PC-9 (cell line): ENCODE results near the gene WRAP53. TPM values are rescaled to one million over a fixed set of nuclear protein-coding genes. Genes with fewer than 3 reads are reported as not detected.

Experiments
- BruUV-seq: library from RNA; stranded (reverse); fragments of 400-500 nt; replicated peaks from 2 replicates; lab custom pipeline; 2021; lab: Mats Ljungman, UMichigan
- CTCF ChIA-PET: fragments of 300-600 bp; sonication (Branson Sonifier 250); formaldehyde crosslinking; loops from one replicate; lab custom pipeline; 2022; ENCODE audit warnings: antibody characterized with exemption; lab: Charles Lee
- POLR2A ChIA-PET: fragments of 300-600 bp; sonication (Branson Sonifier 250); formaldehyde crosslinking; loops from one replicate; lab custom pipeline; 2022; ENCODE audit warnings: antibody characterized with exemption; ENCODE audit not compliant: unreplicated experiment; lab: Charles Lee
- DNase-seq, 2 experiments: peaks; one replicate each; pipeline versions ENCODE4 v3.0.0 to v3.0.0-alpha.2; 2015 to 2022; ENCODE audit warnings: mixed read lengths in 1 of 2
- H2AFZ ChIP-seq: fragments of 200-600 bp; sonication (generic); 2 replicates; pipeline ENCODE4 v1.8.1; 2017; ENCODE audit warnings: antibody characterized with exemption
- H3F3A ChIP-seq: fragments of 200-600 bp; sonication (generic); 2 replicates; pipeline ENCODE4 v1.8.1; 2017; ENCODE audit warnings: antibody characterized with exemption, mild to moderate bottlenecking, low read depth; ENCODE audit not compliant: insufficient read depth
- H3K27ac ChIP-seq: fragments of 200-600 bp; sonication (generic); 2 replicates; pipeline ENCODE4 v1.6.1; 2016; ENCODE audit warnings: mixed run types
- H3K27me3 ChIP-seq: fragments of 200-600 bp; sonication (generic); 2 replicates; pipeline ENCODE4 v1.6.1; 2016; ENCODE audit warnings: low read depth, mixed run types; ENCODE audit not compliant: insufficient read depth
- H3K36me3 ChIP-seq: fragments of 200-600 bp; sonication (generic); 2 replicates; pipeline ENCODE4 v1.6.1; 2016; ENCODE audit warnings: low read depth, mixed run types
- H3K4me1 ChIP-seq: fragments of 200-600 bp; sonication (generic); replicated peaks from 2 replicates; pipeline ENCODE4 v1.6.1; 2016; ENCODE audit warnings: mixed run types; ENCODE audit not compliant: insufficient read depth
- H3K4me2 ChIP-seq: fragments of 200-600 bp; sonication (generic); 2 replicates; pipeline ENCODE4 v1.6.1; 2017; ENCODE audit warnings: mixed run types
- H3K4me3 ChIP-seq: fragments of 200-600 bp; sonication (generic); 2 replicates; pipeline ENCODE4 v1.6.1; 2016; ENCODE audit warnings: mixed run types
- H3K79me2 ChIP-seq: fragments of 200-600 bp; sonication (generic); 2 replicates; pipeline ENCODE4 v1.6.1; 2017; ENCODE audit warnings: low read depth, mixed run types
- H3K9me2 ChIP-seq: fragments of 200-600 bp; sonication (generic); 2 replicates; pipeline ENCODE4 v1.8.1; 2017; ENCODE audit warnings: mild to moderate bottlenecking; ENCODE audit not compliant: insufficient read depth
- H3K9me3 ChIP-seq: fragments of 200-600 bp; sonication (generic); 2 replicates; pipeline ENCODE4 v1.8.1; 2016; ENCODE audit warnings: low read depth; ENCODE audit not compliant: insufficient read depth
- H4K20me1 ChIP-seq: fragments of 200-600 bp; sonication (generic); 2 replicates; pipeline ENCODE4 v1.8.1; 2017; ENCODE audit not compliant: insufficient read depth
- EZH2 ChIP-seq: fragments of 200-600 bp; sonication (generic); IDR thresholded peaks from 2 replicates; pipeline ENCODE4 v1.8.0; 2017; ENCODE audit warnings: antibody characterized with exemption, low read depth
- intact Hi-C: fragments of 100-400 bp; cut with micrococcal nuclease; formaldehyde crosslinking; loops from one replicate; pipeline ENCODE4 v1.10.0; 2022; ENCODE audit not compliant: unreplicated experiment
- total RNA-seq: library from RNA; stranded (reverse); gene quantifications from 2 replicates; pipeline ENCODE4 v1.2.3, GENCODE V29; 2021
- TF ChIP-seq, protein P1 (sequence below): fragments of 200-600 bp; sonication (generic); conservative IDR thresholded peaks from 2 replicates; pipeline ENCODE4 v1.6.1; 2017; ENCODE audit warnings: mixed run types, antibody characterized with exemption, mild to moderate bottlenecking, moderate library complexity

The WRAP53 gene
- total RNA-seq, 1 experiment from 2014 or later: 31.9 TPM

DNA sequence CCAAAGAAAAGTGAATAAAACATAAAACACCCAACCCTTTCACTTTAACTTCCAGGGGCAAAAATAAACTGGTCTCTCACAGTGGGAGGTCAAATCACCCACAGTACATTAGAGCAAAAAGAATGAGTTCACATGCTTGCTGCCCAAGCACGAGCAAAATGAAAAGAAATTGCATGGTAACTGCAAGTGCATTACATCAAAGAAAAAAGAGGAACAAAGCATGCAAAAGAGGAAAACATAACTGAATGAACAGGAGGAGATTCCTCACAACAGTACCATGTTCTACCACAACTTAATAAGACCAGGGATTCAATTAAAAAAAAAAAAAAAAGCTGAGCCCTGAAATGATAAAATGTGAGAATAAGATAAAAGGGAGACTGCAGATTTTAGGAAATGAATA, 41.5 kb downstream of the WRAP53 start:
- Histone ChIP-seq H3K4me3 (no peak overlapping the region), H3K79me2 (no peaks in the 10 kb centered on the region), H3K4me1 (no peaks in the 10 kb centered on the region), H4K20me1 (no peaks in the 10 kb centered on the region), H3K27ac (no peak overlapping the region), H3K36me3 (no peaks in the 10 kb centered on the region), H3K9me3 (no peaks in the 10 kb centered on the region), H2AFZ (no peak overlapping the region), H3K27me3 (no peaks in the 10 kb centered on the region), H3K9me2 (no peaks in the 10 kb centered on the region), H3K4me2 (no peak overlapping the region), H3F3A (no peaks in the 10 kb centered on the region)
- DNase-seq: no peak
- POLR2A ChIA-PET: no interaction called here
- TF ChIP-seq, protein P1, sequence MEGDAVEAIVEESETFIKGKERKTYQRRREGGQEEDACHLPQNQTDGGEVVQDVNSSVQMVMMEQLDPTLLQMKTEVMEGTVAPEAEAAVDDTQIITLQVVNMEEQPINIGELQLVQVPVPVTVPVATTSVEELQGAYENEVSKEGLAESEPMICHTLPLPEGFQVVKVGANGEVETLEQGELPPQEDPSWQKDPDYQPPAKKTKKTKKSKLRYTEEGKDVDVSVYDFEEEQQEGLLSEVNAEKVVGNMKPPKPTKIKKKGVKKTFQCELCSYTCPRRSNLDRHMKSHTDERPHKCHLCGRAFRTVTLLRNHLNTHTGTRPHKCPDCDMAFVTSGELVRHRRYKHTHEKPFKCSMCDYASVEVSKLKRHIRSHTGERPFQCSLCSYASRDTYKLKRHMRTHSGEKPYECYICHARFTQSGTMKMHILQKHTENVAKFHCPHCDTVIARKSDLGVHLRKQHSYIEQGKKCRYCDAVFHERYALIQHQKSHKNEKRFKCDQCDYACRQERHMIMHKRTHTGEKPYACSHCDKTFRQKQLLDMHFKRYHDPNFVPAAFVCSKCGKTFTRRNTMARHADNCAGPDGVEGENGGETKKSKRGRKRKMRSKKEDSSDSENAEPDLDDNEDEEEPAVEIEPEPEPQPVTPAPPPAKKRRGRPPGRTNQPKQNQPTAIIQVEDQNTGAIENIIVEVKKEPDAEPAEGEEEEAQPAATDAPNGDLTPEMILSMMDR: no peak
- no peak for TF ChIP-seq EZH2
- intact Hi-C loops: no loop called here
- no TSS peak for BruUV-seq
- CTCF ChIA-PET: interaction anchor here (0.6 kb wide), 1 partner anchor 448 kb away, joined by 4 read pairs; no protein-coding TSS in a partner anchor

GRCh38 chr17:7732981-7733539, 44.8 kb downstream of the WRAP53 start:
- TF ChIP-seq EZH2: no peak
- TF ChIP-seq, protein P1: no peak
- H4K20me1 ChIP-seq: no peaks in the 10 kb centered on the region
- H3K4me2 ChIP-seq: no peak overlapping the region
- no peak overlapping the region for H2AFZ ChIP-seq
- DNase-seq: no peak
- H3K79me2 ChIP-seq: no peaks in the 10 kb centered on the region
- H3K27ac ChIP-seq: no peak overlapping the region
- intact Hi-C loops: no loop called here
- H3K36me3 ChIP-seq: no peaks in the 10 kb centered on the region
- peaks cover 4% of the 10 kb centered on the region; the same call in 1 of the 2 replicates for H3K27me3 ChIP-seq
- H3K9me2 ChIP-seq: no peaks in the 10 kb centered on the region
- POLR2A ChIA-PET: no interaction called here
- no peaks in the 10 kb centered on the region for H3K4me1 ChIP-seq
- CTCF ChIA-PET: no interaction called here
- H3F3A ChIP-seq: no peaks in the 10 kb centered on the region
- no TSS peak for BruUV-seq
- H3K4me3 ChIP-seq: no peak overlapping the region
- no peaks in the 10 kb centered on the region for H3K9me3 ChIP-seq

DNA sequence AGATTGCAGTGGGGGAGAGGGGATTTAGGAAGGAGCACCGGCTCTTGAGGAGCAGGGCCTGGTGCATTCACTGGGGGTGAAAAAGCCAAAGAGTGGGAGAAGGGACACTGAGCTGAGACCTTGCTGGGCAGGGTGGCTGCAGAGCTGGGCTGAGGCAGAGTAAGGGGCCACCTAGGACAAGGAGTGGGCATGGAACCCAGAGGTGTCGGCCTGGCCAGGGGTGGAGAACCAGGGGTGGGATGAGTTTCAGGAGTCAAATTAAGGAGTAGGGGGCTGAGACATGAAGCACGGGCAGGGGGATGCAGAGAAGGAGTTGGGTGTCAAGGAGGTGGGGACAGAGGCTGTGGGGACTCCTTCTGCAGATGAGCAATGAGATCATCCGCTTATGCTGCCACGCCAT, 49.3 kb downstream of the WRAP53 start:
- TF ChIP-seq EZH2: no peak
- TF ChIP-seq, protein P1: no peak
- ChIA-PET POLR2A (no interaction called here), CTCF (interaction anchor here (0.5 kb wide), 1 partner anchor 827 kb away, joined by 7 read pairs; no protein-coding TSS in a partner anchor)
- H3K4me3 ChIP-seq: no peak overlapping the region
- no peak overlapping the region for H2AFZ ChIP-seq
- no peaks in the 10 kb centered on the region for H3K9me3 ChIP-seq
- H3K79me2 ChIP-seq: no peaks in the 10 kb centered on the region
- no TSS peak for BruUV-seq
- no peaks in the 10 kb centered on the region for H3K36me3 ChIP-seq
- H3K27me3 ChIP-seq: peaks cover 4% of the 10 kb centered on the region; the same call in 1 of the 2 replicates
- H3K4me1 ChIP-seq: no peaks in the 10 kb centered on the region
- H4K20me1 ChIP-seq: no peaks in the 10 kb centered on the region
- intact Hi-C loops: no loop called here
- no peak for DNase-seq
- H3K27ac ChIP-seq: no peak overlapping the region
- no peak overlapping the region for H3K4me2 ChIP-seq
- no peaks in the 10 kb centered on the region for H3F3A ChIP-seq
- H3K9me2 ChIP-seq: no peaks in the 10 kb centered on the region
